Stimulated activated CD4-positive, alpha-beta T cell treated with anti-CD3 and anti-CD28 coated beads, Interleukin-15, amount 100 ng/mL, for 24 hours (primary cell): Measurements from ENCODE around the gene C1orf185.
"Not testable (repeated sequence)": the region's sequence is repeated elsewhere in the genome, so short reads cannot be mapped to it uniquely, and the experiment has no call there.

Experiments
- DNase-seq: peaks from one replicate; pipeline ENCODE4 v3.0.0-alpha.2; 2020

C1orf185 gene

DNA sequence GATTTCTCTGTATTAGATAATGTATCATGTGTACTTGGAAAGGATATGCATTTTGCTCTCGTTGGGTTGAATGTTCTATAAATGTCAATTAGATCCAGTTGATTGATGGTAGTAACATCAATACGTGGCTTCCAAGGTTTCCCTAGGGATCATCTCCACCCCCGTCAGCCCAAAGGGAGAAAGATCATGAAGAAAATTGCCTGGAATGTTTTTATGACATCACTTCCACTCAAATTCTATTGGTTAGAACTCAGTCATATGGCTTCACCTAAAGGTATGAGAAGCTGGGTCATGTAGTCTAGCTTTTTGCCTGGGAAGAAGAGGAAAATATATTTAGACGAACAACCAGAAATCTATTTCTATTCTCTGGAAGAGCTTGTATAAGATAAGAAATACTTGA, at the start of gene C1orf185:
Gene C1orf185 (plus strand): TSS at position 253 of the 400 bp plus-strand sequence. CDS start 6 bp downstream, at position 259.
- no peak for DNase-seq

DNA sequence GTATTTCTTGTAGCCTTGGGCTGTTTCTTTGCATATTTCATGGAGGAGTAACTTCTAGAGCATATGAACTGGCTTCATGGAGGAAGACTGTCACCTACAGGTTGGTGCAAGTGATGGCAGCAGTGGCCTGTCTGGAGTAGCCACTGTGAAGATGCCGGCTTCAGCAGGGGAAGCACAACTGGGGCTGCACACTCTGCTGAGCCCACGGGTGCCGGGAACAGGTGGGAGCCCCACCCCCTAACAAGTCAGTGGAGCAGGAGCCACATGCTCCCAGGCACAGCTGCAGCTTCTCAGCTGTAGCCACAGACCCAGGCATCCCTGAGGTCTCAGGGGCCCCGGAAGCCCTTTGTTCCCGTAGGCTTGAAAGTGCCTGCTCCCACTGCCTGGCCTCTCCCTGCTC, 43.2 kb upstream of the C1orf185 start:
- DNase-seq: no peak

DNA sequence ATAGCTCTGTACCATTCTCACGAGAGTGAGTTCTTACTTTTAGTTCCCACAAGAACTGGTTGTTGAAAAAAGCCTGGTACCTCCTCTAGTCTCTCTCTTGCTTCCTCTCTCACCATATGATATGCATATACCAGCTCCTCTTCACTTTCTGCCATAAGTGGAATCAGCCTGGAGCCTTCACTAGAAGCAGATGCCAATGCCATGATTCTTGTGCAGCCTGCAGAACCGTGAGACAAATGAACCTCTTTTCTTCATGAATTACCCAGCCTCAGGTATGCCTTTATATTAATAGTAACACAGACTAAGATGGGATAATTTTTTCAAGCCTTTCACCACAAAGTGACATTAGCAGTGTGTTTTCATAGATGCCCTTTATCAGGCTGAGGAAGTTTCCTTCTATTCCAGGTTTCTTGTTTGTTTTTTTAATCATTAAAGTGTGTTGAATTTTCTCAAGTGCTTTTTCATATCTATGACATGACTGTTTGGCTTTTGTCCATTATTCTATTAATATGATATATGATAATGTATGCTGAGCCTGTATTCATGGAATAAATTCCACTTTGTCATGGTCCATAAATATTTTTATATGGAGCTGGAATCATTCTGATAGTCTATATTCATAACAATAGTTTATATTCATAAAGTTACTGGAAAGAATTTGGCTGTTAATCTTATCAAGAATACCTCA, 40.7 kb upstream of the C1orf185 start:
- DNase-seq: no peak

DNA sequence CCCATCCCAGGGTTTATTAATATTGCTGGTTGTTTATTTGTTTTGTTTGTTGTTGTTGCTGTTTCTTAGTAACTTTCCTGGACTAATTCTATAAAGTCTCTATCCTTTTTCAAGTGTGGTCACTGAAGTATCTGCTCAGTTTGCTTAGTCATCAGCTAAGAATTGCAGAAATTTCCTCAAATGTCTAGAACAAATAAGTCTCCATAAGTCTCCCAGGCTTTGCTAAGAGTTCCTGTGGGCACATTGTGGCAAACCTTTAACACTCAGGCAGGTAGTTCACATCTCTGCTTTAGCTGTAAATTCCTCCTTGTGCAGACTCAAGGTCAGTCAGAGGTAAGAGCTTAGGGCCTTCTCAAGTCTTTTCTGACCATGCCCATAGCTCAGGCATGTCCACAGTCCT, 38.9 kb upstream of the C1orf185 start:
- no peak for DNase-seq

DNA sequence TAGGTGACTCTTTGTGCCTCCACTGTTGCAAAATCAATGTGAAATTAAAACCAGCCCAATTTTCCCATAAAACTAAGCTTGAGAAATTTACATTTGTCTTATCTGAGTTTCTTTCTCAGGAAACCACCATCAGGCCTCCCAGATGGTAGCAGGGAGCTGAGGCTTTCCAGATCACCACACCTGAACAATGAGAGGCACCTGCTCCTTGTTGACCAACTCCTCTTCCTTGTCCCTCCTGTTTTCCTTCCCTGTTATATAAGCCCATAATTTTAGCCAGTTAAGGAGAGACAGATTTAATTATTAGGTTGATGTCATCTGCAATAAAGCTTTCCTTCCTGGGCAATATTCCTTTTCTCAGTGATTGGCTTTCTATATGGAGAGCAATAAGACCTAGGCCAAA, 32.0 kb upstream of the C1orf185 start:
- no peak for DNase-seq

DNA sequence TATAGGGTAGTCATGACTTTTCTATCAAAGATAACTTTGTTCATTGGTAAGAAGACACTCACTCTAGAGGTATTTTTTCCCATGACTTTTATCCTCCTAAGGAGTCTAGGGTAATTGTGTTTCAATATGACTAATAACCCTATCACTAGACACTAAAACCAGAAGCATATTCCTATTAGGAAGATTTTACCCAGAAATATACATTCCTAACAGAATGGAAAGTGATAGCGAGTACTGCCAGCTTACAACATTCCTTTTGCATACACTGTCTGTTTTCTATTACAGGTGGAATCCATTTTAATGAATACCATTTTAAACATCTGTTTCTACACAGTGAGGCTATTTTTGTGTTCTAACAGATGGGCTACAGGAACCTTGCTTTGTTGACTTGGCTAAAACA, 31.4 kb upstream of the C1orf185 start:
- DNase-seq: no peak

DNA sequence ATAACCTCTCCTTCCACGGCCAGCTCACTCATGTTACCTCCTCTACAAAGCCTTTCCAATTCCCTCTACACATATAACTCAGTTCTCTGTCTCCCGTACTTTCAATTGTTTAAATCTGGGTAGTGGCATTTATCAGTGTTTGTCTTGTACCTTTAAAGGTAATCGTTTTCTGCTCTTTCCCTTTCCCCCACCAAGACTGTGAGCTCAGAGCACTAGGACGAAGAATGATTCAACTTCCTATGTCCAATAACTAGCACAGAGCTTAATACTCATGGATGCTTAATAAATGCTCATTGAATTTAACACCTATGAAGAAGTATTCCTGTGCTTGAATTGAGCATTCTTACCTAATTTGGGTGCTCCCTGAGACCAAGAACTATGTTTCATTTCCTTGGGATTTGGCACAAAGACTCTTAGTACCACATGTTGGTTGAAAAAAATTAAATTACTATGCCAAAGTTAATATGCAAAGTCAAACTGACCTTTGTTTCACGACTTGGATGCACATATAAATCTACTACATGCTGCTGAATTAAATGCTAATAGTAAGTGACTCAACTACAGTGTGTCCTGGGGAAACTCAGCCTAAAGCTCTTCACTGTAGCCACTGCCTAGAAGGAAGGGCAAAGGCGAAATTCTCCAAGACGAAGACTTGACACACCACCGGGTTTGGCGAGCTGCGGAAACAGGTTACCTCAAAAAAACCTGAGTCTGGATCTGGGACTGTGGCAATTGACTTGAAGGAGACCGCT, 30.6 kb upstream of the C1orf185 start:
- DNase-seq: no peak

DNA sequence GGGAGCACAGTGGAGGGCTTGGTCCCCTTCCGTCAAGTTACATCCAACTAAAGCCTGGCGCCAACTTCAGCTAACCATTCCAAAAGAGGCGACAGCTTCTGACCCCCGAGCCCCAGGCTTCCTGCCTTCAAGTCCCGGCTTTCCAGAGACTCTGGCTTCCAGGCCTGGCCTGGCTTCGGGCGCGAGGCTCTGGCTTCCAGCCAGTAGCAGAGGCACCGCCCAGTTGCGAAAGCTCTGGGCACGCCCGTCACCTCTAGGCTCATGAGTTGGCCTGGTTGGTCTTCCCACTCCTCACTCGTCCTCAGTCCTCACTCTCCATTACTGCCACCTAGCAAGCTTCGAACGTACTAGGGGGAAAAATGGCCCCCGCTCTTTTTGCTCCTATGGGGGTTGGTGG, 30.0 kb upstream of the C1orf185 start:
- DNase-seq: no peak

DNA sequence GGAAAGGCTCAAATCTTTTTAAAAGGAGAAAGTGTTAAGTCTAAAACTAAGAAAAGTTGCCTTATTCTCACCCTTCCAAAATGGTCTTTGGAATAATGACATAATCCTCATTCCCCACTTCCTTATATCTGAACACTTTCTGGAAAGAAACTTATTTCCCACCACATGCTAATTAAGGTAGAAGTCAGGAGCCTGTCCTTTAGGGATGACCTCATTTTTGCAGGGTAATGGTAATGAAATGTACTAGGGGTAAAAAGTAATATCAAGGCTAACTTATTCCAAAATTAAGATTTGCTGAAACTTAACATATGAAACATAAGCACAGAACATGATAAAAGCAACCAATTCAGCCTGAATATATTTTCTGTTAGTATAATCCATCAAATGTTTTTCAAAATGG, 29.4 kb upstream of the C1orf185 start:
- DNase-seq: no peak

DNA sequence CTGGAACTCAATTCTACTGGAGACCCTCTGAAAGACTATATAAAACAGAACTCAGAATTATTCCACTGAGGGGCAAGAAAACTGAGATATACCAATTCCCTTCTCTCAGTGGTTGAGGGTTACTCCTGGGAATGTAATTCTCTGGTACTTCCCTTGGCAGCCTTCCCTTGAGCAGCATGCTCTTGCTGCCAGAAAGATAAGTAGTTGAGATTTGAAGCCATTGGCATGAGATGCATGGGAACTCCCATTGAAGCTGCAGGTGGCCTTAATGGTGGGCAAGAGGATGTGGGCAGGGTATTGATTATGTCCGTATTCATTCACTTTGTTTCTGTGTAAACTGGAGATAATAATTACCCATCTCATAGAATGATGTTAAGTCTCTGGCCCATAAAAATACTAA, 28.6 kb upstream of the C1orf185 start:
- DNase-seq: no peak

DNA sequence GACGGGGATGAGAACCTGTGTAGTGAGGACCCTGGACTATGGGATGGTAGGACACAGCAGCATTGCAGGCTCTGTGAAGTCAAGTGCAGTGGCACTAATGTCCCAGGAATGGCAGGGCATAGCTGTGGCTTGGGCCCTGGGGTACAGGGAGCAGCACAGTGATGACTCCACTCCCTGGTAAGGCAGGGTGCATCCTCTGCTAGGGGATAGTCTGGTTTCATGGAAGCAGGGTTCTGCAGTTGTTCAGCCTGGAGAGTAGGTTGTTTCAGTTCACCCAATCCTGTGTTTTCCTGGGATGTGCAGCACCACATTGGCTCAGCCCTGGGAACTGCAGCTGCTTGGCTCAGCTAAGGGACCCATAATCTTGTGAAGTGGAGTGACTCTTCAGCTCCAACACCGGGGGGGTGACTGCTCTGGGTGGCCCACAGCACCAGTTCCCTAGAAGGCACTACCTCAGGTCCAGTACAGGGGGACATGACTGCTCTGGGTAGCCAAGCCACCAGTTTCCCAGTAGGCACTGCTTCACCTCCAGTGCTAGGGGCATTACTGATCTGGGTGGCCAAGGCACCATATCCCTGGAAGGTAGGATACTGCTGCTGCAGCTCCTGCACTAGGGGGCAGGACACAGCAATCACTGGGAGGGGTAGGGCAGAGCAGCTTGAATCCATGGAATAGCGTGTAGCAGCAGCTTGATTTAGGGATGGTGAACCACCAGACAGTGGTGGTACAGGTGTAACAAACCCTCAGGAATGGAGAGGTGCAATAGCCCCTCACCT, 15.3 kb upstream of the C1orf185 start:
- DNase-seq: no peak

DNA sequence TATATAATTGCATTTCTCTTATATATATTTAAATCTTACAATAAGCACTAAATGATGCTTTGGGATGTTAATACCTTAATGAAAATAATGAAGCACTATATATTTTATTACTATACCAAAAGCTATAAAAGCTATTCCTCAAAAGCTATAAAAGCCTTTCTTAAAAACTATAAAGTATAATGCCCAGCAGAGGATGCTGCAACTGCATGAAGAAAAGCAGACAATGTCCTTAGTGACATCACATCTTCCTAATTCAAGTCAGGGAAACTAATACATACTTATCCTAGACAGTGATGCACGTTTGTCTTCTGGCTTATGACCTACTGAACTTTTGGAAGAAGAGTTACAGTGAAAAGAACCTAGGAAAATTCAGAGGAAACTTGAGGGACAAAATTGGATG, 13.6 kb upstream of the C1orf185 start:
- no peak for DNase-seq

DNA sequence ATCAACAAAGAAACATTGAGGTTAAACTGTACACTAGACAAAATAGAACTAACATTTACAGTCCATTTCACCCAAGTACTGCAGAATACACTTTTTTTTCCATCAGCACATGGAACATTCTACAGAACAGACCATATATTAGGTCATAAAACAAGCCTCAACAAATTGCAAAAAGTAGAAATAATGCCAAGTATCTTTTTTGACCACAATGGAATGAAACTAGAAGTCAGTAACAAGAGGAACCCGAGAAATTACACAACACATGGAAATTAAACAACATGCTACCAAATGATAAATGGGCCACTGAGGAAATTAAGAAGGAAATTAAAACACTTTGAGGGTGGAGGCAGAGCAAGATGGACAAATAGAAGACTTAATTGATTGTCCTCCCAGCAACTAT, 8.4 kb upstream of the C1orf185 start:
- no peak for DNase-seq

DNA sequence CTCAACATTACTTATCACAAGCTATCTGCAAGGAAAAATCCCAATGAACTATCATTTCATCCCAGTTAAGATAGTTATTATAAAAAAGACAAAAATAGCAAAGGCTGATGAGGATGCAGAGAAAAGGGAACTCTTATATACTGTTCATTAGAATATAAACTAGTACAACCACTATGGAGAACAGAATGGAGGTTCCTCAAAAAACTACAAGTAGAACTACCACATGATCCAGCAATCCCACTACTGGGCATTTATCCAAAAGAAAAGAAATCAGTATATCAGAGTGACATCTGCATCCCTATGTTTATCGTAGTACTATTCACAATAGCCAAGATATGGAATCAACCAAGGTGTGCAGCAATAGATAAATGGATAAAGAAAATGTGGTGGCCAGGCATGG, 4.9 kb upstream of the C1orf185 start:
- DNase-seq: no peak

DNA sequence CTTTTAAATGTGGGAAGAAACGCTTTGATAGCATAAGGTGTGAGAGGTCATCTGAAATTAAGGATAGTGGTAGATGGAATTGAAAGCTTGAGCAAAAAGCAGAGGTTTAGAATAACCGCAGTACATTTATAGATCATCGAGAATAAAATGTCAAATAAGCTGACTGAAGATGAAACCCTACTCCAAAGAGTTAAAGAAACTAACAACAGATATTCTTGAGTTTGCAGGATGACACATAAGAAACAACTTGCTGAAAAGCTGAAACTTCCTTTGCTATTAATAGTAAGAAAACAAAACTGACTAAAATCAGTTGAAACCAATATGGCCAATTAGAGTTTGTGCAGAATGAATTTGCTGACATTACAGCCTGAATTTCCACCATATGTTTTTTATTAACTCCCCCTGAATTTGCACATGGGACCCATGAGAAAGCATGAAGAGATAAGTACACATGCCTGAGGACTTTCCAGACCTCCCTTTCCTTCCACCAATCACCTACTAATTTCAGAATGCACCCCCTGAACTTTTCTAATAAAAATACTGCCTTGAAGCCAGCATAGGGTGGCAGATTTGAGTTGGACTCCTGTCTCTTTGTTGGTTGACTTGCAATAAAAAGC, 1.7 kb upstream of the C1orf185 start:
- DNase-seq: no peak

DNA sequence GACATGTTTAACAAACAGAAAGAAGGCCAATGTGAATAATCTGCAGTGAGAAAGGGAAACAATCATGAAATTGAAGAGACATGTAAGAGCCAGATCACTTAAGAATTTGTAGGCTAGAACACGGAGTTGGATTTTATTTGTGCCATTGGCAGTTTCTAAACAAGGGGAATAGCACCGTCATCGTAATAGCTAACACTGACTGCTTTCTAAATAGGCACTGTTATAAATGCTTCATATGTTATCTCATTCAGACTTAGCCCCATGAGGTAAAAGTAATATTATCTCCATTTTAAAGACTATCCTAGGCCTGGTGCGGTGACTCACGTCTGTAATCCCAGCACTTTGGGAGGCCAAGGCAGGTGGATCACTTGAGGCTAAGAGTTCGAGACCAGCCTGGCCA, 12.1 kb downstream of the C1orf185 start:
- DNase-seq: no peak

DNA sequence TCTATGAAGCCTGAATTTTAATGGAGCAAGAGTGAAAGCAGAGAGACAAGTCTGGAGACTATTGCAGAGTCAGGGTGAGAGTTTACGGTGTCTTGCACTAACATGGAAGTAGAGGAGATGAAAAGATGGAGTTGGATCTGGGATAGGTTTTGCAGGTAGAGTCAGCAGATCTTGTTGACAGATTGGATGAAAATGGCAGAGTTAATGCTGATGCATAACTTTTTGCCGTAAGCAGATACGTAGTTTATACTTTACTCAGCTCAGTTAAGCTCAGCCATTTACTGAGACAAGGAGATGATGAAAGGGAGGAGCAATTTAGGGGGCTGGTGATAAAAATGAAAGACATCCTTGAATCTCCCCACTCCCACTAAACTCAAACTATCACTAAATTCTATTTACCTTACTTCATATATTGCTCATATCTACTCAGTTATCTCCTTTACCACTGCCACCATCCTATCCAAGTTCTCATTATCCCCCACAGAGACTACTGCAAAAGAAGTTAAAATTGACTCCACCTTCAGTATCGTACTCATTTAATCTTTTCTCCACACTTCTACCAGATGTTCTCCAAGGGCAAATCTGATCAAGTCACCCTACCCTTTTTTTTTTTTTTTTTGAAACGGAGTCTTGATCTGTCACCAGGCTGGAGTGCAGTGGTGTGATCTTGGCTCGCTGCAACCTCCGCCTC, 13.8 kb downstream of the C1orf185 start:
- no peak for DNase-seq

DNA sequence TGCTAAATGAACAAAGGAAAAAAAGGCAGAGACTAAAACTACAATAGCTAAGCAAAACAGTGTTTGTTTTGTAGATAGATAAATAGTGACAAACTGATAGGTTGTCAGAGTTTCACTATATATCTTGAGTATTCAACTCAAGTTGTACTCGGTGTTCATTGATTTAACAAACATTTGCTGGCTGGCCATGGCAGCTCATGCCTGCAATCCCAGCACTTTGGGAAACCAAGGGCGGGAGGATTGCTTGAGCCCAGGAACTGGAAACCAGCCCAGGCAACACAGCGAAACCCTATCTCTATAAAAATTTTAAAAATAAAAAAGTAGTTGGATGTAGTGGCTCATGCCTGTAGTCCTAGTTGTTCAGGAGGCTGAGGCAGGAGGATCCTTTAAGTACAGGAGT, 17.3 kb downstream of the C1orf185 start:
- DNase-seq: no peak

DNA sequence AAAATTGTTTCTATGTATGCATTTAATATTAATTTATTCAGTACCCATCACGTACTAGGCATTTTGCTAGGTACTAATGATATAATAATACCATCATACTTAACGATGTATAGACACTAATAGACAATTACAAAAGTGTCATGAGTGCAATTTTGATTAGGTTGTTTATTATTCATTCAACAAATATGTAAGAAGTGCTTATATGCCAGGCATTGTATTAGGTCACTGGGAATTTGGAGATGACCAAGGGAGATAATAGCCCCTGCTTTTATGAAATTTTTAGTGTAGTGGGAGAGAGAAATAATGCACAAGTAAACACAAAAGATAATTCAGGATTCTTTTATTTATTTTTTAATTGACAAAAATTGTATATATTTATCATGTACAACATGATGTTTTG, 18.6 kb downstream of the C1orf185 start:
- DNase-seq: no peak

DNA sequence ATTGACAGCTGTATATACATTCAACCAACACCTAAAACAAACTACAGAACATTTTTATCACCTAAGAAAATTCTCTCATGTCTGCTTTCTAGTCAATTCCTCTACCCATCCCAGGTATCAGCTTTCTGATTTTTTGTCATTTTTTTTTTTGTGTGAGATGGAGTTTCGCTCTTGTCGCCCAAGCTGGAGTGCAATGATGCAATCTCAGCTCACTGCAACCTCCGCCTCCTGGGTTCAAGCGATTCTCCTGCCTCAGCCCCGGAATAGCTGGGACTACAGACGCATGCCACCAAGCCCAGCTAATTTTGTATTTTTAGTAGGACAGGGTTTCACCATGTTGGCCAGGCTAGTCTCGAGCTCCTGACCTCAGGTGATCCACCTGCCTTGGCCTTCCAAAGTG, 25.1 kb downstream of the C1orf185 start:
- DNase-seq: not testable (repeated sequence)

DNA sequence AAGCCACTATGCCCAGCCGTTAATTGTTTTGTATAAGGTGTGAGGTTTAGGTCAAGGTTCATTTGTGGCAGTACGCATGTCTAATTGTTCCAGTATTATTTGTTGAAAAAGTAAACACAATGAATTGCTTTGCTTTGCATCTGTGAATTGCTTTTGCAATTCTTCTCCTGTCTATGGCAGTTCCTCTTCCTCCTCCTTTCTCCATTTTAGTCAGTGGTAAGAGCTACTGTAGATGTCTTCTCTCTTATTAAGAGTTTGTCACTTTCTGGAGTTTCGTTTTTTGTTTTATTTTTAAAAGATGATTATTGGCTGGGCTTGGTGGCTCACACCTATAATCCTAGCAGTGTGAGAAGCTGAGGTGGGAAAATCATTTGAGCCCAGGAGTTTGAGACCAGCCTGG, 29.2 kb downstream of the C1orf185 start:
- DNase-seq: no peak

DNA sequence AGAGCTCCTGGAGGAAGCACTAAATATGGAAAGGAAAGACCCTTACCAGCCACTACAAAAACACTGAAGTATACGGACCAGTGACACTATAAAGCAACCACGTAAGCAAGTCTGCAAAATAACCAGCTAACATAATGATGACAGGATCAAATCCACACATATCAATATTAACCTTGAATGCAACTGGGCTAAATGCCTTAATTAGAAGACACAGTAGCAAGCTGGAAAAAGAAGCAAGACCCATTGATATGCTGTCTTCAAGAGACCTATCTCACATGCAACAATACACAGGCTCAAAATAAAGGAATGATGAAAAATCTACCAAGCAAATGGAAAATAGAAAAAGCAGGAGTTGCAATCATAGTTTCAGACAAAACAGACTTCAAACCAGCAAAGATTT, 31.0 kb downstream of the C1orf185 start:
- no peak for DNase-seq

DNA sequence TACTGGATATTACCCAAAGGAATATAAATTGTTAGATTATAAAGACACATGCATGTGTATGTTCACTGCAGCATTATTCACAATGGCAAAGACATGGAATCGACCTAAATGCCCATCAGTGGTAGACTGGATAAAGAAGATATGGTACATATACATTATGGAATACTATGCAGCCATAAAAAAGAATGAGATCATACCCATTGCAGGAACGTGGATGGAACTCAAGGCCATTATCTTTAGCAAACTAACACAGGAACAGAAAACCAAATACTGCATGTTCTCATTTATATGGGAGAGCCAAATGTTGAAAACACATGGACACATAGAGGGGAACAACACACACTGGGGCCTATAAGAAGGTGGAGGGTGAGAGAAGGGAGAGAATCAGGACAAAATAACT, 35.7 kb downstream of the C1orf185 start:
- DNase-seq: not testable (repeated sequence)
